ENCODE data around the gene NAGK. TPM values are rescaled to one million over a fixed set of nuclear protein-coding genes. Genes with fewer than 3 reads are reported as not detected.

The NAGK gene
- total RNA-seq, 2 donors from 2014 or later, result 46.6 to 125 TPM

DNA sequence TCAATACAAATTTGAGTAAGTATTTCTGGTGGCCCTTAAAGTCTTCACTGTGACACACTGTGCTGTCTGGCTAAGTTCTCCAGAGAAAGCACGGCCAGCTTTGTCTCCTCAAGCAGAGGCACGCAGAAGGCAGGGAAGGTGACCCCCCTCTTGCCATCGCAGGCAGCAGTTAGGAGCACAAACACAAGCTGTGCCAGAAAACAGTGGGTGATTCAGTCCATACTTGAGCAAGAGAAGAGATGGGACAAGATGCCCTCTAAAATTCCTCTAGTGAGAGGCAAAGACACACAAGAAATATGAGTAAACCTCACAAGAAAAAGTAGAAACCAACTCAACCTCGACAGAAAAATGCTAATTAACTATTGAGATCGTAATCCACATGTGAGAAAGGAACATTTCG lies 51.7 kb downstream of the NAGK start:
- H3K36me3 ChIP-seq, result peaks cover 8% of the 10 kb centered on the region
- no peak for ATAC-seq (ENCODE audit: insufficient number of reproducible peaks, low FRiP score, low read depth)

DNA sequence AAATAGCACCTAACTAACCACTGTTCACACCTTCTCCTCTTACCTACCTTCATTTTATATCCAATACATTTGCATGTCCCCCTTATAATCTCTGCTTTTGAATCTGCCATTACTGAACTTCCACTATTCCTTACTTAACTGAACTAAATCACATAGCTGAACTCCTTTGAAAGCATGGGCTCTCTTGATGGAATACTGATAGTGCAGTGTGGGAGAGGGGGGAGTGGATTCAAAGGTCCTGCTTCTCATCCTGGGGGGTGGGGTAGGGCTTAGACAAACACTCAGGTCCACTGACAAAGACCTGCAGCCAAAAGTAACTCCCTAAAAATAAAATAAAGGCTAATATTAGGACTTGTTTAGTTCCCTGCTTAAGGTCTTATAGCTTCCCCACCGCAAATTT lies 53.0 kb downstream of the NAGK start:
- Histone ChIP-seq H3K4me1 (ENCODE audit: control insufficient read depth in 1 of 2, low read depth in 2 of 2) (no peaks in the 10 kb centered on the region), H3K4me3 (no peak overlapping the region), H3K36me3 (peaks cover 8% of the 10 kb centered on the region), H3K27ac (no peak overlapping the region), H3K9me3 (no peaks in the 10 kb centered on the region), H3K27me3 (replicated peaks; ENCODE audit: insufficient read depth) (no peaks in the 10 kb centered on the region)
- ATAC-seq (ENCODE audit: insufficient number of reproducible peaks, low FRiP score, low read depth), result no peak
- TF ChIP-seq, protein P1, sequence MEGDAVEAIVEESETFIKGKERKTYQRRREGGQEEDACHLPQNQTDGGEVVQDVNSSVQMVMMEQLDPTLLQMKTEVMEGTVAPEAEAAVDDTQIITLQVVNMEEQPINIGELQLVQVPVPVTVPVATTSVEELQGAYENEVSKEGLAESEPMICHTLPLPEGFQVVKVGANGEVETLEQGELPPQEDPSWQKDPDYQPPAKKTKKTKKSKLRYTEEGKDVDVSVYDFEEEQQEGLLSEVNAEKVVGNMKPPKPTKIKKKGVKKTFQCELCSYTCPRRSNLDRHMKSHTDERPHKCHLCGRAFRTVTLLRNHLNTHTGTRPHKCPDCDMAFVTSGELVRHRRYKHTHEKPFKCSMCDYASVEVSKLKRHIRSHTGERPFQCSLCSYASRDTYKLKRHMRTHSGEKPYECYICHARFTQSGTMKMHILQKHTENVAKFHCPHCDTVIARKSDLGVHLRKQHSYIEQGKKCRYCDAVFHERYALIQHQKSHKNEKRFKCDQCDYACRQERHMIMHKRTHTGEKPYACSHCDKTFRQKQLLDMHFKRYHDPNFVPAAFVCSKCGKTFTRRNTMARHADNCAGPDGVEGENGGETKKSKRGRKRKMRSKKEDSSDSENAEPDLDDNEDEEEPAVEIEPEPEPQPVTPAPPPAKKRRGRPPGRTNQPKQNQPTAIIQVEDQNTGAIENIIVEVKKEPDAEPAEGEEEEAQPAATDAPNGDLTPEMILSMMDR (IDR thresholded peaks at IDR 0.05), result no peak
- no peak for DNase-seq (ENCODE audit: low spot score)

More for the DNA sequence above, 51.7 kb downstream of the NAGK start:
- DNase-seq (ENCODE audit: low spot score), result no peak
- TF ChIP-seq, protein P1 (IDR thresholded peaks at IDR 0.05), result no peak
- Histone ChIP-seq H3K4me1 (ENCODE audit: control insufficient read depth in 1 of 2, low read depth in 2 of 2) (no peaks in the 10 kb centered on the region), H3K27me3 (replicated peaks; ENCODE audit: insufficient read depth) (no peaks in the 10 kb centered on the region), H3K4me3 (no peak overlapping the region), H3K9me3 (no peaks in the 10 kb centered on the region), H3K27ac (no peak overlapping the region)

DNA sequence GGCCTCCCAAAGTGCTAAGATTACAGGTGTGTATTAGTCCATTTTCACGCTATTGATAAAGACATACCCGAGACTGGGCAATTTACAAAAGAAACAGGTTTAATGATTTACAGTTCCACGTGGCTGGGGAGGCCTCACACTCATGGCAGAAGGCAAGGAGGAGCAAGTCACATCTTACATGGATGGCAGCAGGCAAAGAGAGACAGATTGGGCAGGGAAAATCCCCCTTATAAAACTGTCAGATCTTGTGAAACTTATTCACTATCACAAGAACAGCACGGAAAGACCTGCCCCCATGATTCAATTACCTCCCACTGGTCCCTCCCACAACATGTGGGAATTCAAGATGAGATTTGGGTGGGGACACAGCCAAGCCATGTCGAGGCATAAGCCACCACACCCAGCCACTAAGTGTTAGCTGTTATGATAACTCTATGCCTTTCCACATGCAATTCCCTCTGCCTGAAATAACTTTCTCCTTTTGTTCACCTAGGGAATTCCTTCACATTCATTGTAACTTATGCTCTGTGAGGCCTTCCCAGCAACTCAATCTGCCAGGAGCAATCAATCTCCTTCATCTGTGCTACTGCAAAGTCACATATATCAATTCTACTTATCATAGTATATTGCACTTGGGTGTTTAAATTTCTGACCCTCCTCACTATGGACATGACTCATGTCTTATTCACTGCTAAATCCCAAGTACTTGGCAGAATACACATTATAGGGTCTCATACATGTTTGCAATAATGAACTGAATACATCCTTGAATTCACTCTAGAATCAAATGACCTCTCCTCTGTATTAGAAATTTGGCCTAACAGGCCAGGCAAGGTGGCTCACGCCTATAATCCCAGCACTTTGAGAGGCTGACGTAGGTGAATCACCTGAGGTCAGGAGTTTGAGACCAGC lies 54.2 kb downstream of the NAGK start:
- DNase-seq (ENCODE audit: low spot score), result no peak
- no peaks in the 10 kb centered on the region for H3K9me3 ChIP-seq
- no peaks in the 10 kb centered on the region for H3K27me3 ChIP-seq (replicated peaks; ENCODE audit: insufficient read depth)
- peaks cover 8% of the 10 kb centered on the region for H3K36me3 ChIP-seq
- ATAC-seq (ENCODE audit: insufficient number of reproducible peaks, low FRiP score, low read depth), result no peak
- H3K4me1 ChIP-seq (ENCODE audit: control insufficient read depth in 1 of 2, low read depth in 2 of 2), result peaks cover 0 to 6% of the 10 kb centered on the region in 2 donors
- no peak overlapping the region for H3K27ac ChIP-seq
- TF ChIP-seq, protein P1 (IDR thresholded peaks at IDR 0.05), result no peak
- no peak overlapping the region for H3K4me3 ChIP-seq

DNA sequence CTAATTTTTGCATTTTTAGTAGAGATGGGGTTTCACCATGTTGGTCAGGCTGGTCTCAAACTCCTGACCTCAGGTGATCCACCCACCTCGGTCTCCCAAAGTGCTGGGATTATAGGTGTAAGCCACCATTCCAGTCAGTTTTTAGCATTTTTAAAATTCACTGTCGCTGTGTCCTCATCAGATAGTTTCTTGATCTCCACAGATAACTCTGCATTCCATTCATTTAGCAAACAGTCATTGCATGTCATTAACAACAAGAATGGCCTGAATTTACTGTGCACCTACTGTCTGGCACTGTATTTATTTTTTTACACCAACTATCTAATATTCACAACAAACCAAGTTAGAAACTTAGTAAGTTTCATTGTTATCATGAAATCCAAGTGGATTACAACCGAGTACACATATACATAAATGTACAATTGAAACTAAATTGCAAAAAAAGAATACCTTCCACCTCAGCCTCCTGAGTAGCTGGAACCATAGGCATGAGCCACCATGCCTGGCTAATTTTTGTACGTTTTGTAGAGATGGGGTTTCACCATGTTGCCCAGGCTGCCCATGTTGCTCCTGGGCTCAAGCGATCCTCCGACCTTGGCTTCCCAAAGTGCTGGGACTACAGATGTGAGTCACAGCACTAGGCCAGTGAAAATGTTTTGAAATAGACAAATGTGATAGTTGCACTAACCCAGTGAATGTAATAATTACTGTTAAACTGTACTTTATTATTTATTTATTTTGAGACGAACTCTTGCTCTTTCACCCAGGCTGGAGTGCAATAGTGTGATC lies 57.3 kb downstream of the NAGK start:
- no peak for ATAC-seq (ENCODE audit: insufficient number of reproducible peaks, low FRiP score, low read depth)
- Histone ChIP-seq H3K4me1 (ENCODE audit: control insufficient read depth in 1 of 2, low read depth in 2 of 2) (peaks cover 11 to 21% of the 10 kb centered on the region in 2 donors), H3K27ac (no peak overlapping the region), H3K36me3 (no peaks in the 10 kb centered on the region), H3K4me3 (no peak overlapping the region), H3K27me3 (replicated peaks; ENCODE audit: insufficient read depth) (no peaks in the 10 kb centered on the region), H3K9me3 (no peaks in the 10 kb centered on the region)
- no peak for DNase-seq (ENCODE audit: low spot score)
- TF ChIP-seq, protein P1 (IDR thresholded peaks at IDR 0.05), result no peak

DNA sequence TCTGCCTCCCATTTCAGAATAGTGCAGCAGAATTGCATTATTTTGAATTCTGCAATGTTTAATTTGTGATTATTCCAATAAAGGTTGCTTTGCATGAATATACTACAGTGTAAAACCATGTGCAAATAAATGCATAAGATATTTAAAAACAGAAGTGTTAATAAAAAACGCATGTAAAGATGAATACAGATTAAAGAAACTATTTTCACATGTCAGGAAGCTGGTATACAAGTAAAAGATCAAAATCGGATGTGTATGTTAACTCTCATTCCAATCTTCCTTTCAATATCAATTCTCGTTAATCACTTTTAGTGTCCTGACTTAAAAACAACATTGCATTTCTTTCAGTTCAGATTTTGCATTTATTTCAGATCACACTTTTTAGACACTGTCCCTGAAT lies 58.5 kb downstream of the NAGK start:
- Histone ChIP-seq H3K27me3 (replicated peaks; ENCODE audit: insufficient read depth) (no peaks in the 10 kb centered on the region), H3K9me3 (no peaks in the 10 kb centered on the region), H3K27ac (no peak overlapping the region), H3K36me3 (no peaks in the 10 kb centered on the region), H3K4me1 (ENCODE audit: control insufficient read depth in 1 of 2, low read depth in 2 of 2) (peaks cover 20 to 30% of the 10 kb centered on the region in 2 donors), H3K4me3 (no peak overlapping the region)
- ATAC-seq (ENCODE audit: insufficient number of reproducible peaks, low FRiP score, low read depth), result no peak
- no peak for DNase-seq (ENCODE audit: low spot score)
- TF ChIP-seq, protein P1 (IDR thresholded peaks at IDR 0.05), result no peak
